IMR-90 (cell line): ENCODE results near the gene PLB1. TPM values are rescaled to one million over a fixed set of nuclear protein-coding genes. Genes with fewer than 3 reads are reported as not detected.

Experiments used
- ATAC-seq: fragments of 200-7000 bp; cut with Tn5 transposase; 2 replicates; pipeline ENCODE4 v1.9.1; 2020; ENCODE audit warnings: low read depth, mild to moderate bottlenecking, moderate library complexity
- BruUV-seq: library from RNA; stranded (reverse); fragments of 400-500 nt; replicated peaks from 2 replicates; lab custom pipeline; 2021; lab: Mats Ljungman, UMichigan
- CTCF ChIA-PET: fragments of 300-600 bp; formaldehyde crosslinking; extraction: SDS; loops from one replicate; lab custom pipeline; 2021; ENCODE audit warnings: antibody characterized with exemption; lab: Yijun Ruan, JAX
- POLR2A ChIA-PET: fragments of 300-600 bp; sonication (Branson Sonifier 250); formaldehyde crosslinking; loops from one replicate; lab custom pipeline; 2022; ENCODE audit warnings: antibody characterized with exemption; ENCODE audit not compliant: unreplicated experiment; lab: Charles Lee
- DNase-seq: peaks from one replicate; pipeline ENCODE4 v3.0.0; 2013
- H2AFZ ChIP-seq: replicated peaks from 2 replicates; pipeline ENCODE3; 2013; ENCODE audit warnings: low read length, mild to moderate bottlenecking; ENCODE audit not compliant: poor library complexity
- H2AK5ac ChIP-seq: 2 replicates; pipeline ENCODE4 v1.6.1; 2013; ENCODE audit warnings: low read depth, low read length, inconsistent platforms
- H2AK9ac ChIP-seq: replicated peaks from 2 replicates; pipeline ENCODE3; 2013; ENCODE audit warnings: mild to moderate bottlenecking, low read depth, low read length, moderate library complexity; ENCODE audit not compliant: poor library complexity
- H2BK120ac ChIP-seq: 2 replicates; pipeline ENCODE4 v1.6.1; 2013; ENCODE audit warnings: low read depth, low read length, inconsistent platforms
- H2BK15ac ChIP-seq: 3 replicates; pipeline ENCODE4 v1.6.1; 2013; ENCODE audit warnings: low read depth, low read length, inconsistent platforms
- H2BK20ac ChIP-seq: 2 replicates; pipeline ENCODE4 v1.6.1; 2013; ENCODE audit warnings: low read depth, mild to moderate bottlenecking, inconsistent platforms, low read length, moderate library complexity
- H2BK5ac ChIP-seq: 2 replicates; pipeline ENCODE4 v1.6.1; 2013; ENCODE audit warnings: mild to moderate bottlenecking, low read depth, low read length, inconsistent platforms; ENCODE audit not compliant: poor library complexity, severe bottlenecking
- H3K14ac ChIP-seq: replicated peaks from 2 replicates; pipeline ENCODE4 v1.6.1; 2013; ENCODE audit warnings: low read depth, low read length, inconsistent platforms
- H3K18ac ChIP-seq: 2 replicates; pipeline ENCODE4 v1.6.1; 2013; ENCODE audit warnings: low read depth, low read length, control low read depth
- H3K23ac ChIP-seq: 2 replicates; pipeline ENCODE4 v1.6.1; 2013; ENCODE audit warnings: low read depth, low read length, inconsistent platforms
- H3K27ac ChIP-seq: 2 replicates; pipeline ENCODE4 v1.5.1; 2013; ENCODE audit warnings: mild to moderate bottlenecking, control low read depth, low read length; ENCODE audit not compliant: insufficient read depth
- H3K27me3 ChIP-seq: 2 replicates; pipeline ENCODE4 v1.6.1; 2013; ENCODE audit warnings: low read length; ENCODE audit not compliant: control insufficient read depth, insufficient read depth
- H3K36me3 ChIP-seq: 2 replicates; pipeline ENCODE4 v1.6.1; 2013; ENCODE audit warnings: low read length, mixed read lengths; ENCODE audit not compliant: control insufficient read depth, insufficient read depth
- H3K4ac ChIP-seq: 2 replicates; pipeline ENCODE4 v1.6.1; 2013; ENCODE audit warnings: low read depth, low read length, inconsistent platforms
- H3K4me1 ChIP-seq: 2 replicates; pipeline ENCODE4 v1.6.1; 2013; ENCODE audit warnings: low read length, mixed read lengths; ENCODE audit not compliant: control insufficient read depth, insufficient read depth
- H3K4me2 ChIP-seq: 2 replicates; pipeline ENCODE4 v1.6.1; 2013; ENCODE audit warnings: low read depth, mild to moderate bottlenecking, control low read depth, low read length, moderate library complexity
- H3K4me3 ChIP-seq: 2 replicates; pipeline ENCODE4 v1.5.1; 2013; ENCODE audit warnings: low read depth, mild to moderate bottlenecking, control low read depth, low read length, moderate library complexity; ENCODE audit not compliant: insufficient read depth
- H3K56ac ChIP-seq: 2 replicates; pipeline ENCODE4 v1.6.1; 2013; ENCODE audit warnings: low read length, inconsistent platforms; ENCODE audit not compliant: insufficient read depth; ENCODE audit errors: extremely low read depth
- H3K79me1 ChIP-seq, 2 experiments: 2 replicates each; pipeline ENCODE4 v1.6.1; 2013; ENCODE audit warnings: low read length in 2 of 2, inconsistent platforms in 1 of 2, low read depth in 1 of 2
- H3K9ac ChIP-seq: 2 replicates; pipeline ENCODE4 v1.6.1; 2013; ENCODE audit warnings: low read depth, low read length, control low read depth
- H3K9me1 ChIP-seq: 2 replicates; pipeline ENCODE4 v1.6.1; 2013; ENCODE audit warnings: low read length, inconsistent platforms; ENCODE audit not compliant: insufficient read depth
- H3K9me3 ChIP-seq: 2 replicates; pipeline ENCODE4 v1.6.1; 2013; ENCODE audit warnings: low read length; ENCODE audit not compliant: control insufficient read depth, insufficient read depth
- H4K20me1 ChIP-seq: 2 replicates; pipeline ENCODE4 v1.6.1; 2013; ENCODE audit warnings: low read length, inconsistent platforms; ENCODE audit not compliant: insufficient read depth
- H4K5ac ChIP-seq: 2 replicates; pipeline ENCODE4 v1.6.1; 2013; ENCODE audit warnings: mild to moderate bottlenecking, low read depth, low read length, control low read depth
- H4K8ac ChIP-seq, 2 experiments: 2 replicates each; pipeline ENCODE4 v1.6.1; 2013; ENCODE audit warnings: low read depth in 2 of 2, low read length in 2 of 2, control low read depth in 1 of 2, inconsistent platforms in 1 of 2
- H4K91ac ChIP-seq: 2 replicates; pipeline ENCODE4 v1.6.1; 2013; ENCODE audit warnings: low read depth, low read length, inconsistent platforms; ENCODE audit not compliant: insufficient read depth
- BHLHE40 ChIP-seq: fragments of 150-350 bp; IDR thresholded peaks from 2 replicates; pipeline ENCODE4 v1.6.1; 2016; ENCODE audit warnings: mild to moderate bottlenecking, low read depth, low read length
- CEBPB ChIP-seq: IDR thresholded peaks from 2 replicates; pipeline ENCODE4 v1.6.1; 2012; ENCODE audit warnings: low read depth, low read length, improper control_type of control experiment
- CHD1 ChIP-seq: IDR thresholded peaks from 2 replicates; pipeline ENCODE4 v1.6.1; 2012; ENCODE audit warnings: low read depth, low read length, improper control_type of control experiment
- CTCF ChIP-seq: conservative IDR thresholded peaks from 2 replicates; pipeline ENCODE4 v1.5.1; 2012; ENCODE audit warnings: mild to moderate bottlenecking, low read depth, low read length, improper control_type of control experiment
- ELK1 ChIP-seq: fragments of 150-350 bp; IDR thresholded peaks from 2 replicates; pipeline ENCODE4 v1.6.1; 2016; ENCODE audit warnings: low read depth, mild to moderate bottlenecking, low read length, moderate library complexity, borderline replicate concordance
- FOS ChIP-seq: fragments of 150-350 bp; IDR thresholded peaks from 2 replicates; pipeline ENCODE4 v1.6.1; 2016; ENCODE audit warnings: low read depth, low read length
- MAFK ChIP-seq: IDR thresholded peaks from 2 replicates; pipeline ENCODE4 v1.6.1; 2012; ENCODE audit warnings: low read depth, low read length, improper control_type of control experiment
- MAZ ChIP-seq: IDR thresholded peaks from 2 replicates; pipeline ENCODE4 v1.6.1; 2012; ENCODE audit warnings: low read depth, mild to moderate bottlenecking, low read length, improper control_type of control experiment, moderate library complexity, borderline replicate concordance
- MXI1 ChIP-seq: IDR thresholded peaks from 2 replicates; pipeline ENCODE4 v1.6.1; 2012; ENCODE audit warnings: low read depth, mild to moderate bottlenecking, low read length, moderate library complexity, borderline replicate concordance
- NFE2L2 ChIP-seq: fragments of 150-350 bp; IDR thresholded peaks from 2 replicates; pipeline ENCODE4 v1.6.1; 2016; ENCODE audit warnings: low read depth, mild to moderate bottlenecking, low read length
- POLR2A ChIP-seq: IDR thresholded peaks from 2 replicates; pipeline ENCODE4 v1.6.1; 2012; ENCODE audit warnings: mild to moderate bottlenecking, low read depth, low read length
- RAD21 ChIP-seq: IDR thresholded peaks from 2 replicates; pipeline ENCODE4 v1.6.1; 2012; ENCODE audit warnings: low read length, improper control_type of control experiment
- RCOR1 ChIP-seq: IDR thresholded peaks from 2 replicates; pipeline ENCODE4 v1.6.1; 2012; ENCODE audit warnings: mild to moderate bottlenecking, low read length, improper control_type of control experiment; ENCODE audit not compliant: insufficient replicate concordance
- RFX5 ChIP-seq: IDR thresholded peaks from 2 replicates; pipeline ENCODE4 v1.8.0; 2012; ENCODE audit warnings: low read depth, mild to moderate bottlenecking, low read length, moderate library complexity
- SMC3 ChIP-seq: fragments of 150-350 bp; IDR thresholded peaks from 2 replicates; pipeline ENCODE4 v1.6.1; 2016; ENCODE audit warnings: low read depth, mild to moderate bottlenecking, antibody characterized with exemption, low read length, moderate library complexity
- USF2 ChIP-seq: fragments of 150-350 bp; IDR thresholded peaks from 2 replicates; pipeline ENCODE4 v1.6.1; 2017; ENCODE audit warnings: mild to moderate bottlenecking, antibody characterized with exemption, low read length, low read depth
- WGBS, 2 experiments: methylation state at CpG; one replicate each; pipeline versions ENCODE4 v1.1.5 to v1.1.7; 2013; ENCODE audit warnings: missing lambda C conversion rate in 2 of 2; ENCODE audit not compliant: insufficient read length in 1 of 2; ENCODE audit errors: extremely low coverage in 2 of 2; 5-methylcytosine and 5-hydroxymethylcytosine counted together
- dilution Hi-C: fragments of 300-500 bp; cut with HindIII; formaldehyde crosslinking; loops from one replicate; pipeline ENCODE4 v1.14.3; 2018; ENCODE audit warnings: low sequenced_read_pairs; ENCODE audit not compliant: unreplicated experiment
- in situ Hi-C: fragments of 300-500 bp; cut with MboI; formaldehyde crosslinking; loops from 3 replicates; pipeline ENCODE4 v1.14.3; 2019; ENCODE audit warnings: low sequenced_read_pairs, inconsistent platforms, mixed read lengths
- intact Hi-C: fragments of 100-400 bp; cut with micrococcal nuclease; formaldehyde crosslinking; loops from 2 replicates; pipeline ENCODE4 v1.10.0; 2022
- polyA plus RNA-seq, 3 experiments: library from polyadenylated mRNA; depleted of rRNA; stranded (reverse); fragments of >200 nt; gene quantifications; 2 replicates each; pipeline ENCODE4 v1.2.3, GENCODE V29; 2012; ENCODE audit warnings: low replicate concordance in 1 of 3
- total RNA-seq: library from RNA; depleted of rRNA; stranded (reverse); fragments of >200 nt; gene quantifications from 2 replicates; pipeline ENCODE4 v1.2.3, GENCODE V29; 2012

PLB1 gene
- total and polyA plus RNA-seq, 2 of the 4 experiments (the other 2 are of a cell fraction): 0.74 to 0.90 TPM

GRCh38 chr2:28632791-28633190 lies 136.9 kb downstream of the PLB1 start:
- dilution Hi-C loops: no loop called here
- no TSS peak for BruUV-seq
- no peak overlapping the region for H3K14ac ChIP-seq
- no peak overlapping the region for H2BK15ac ChIP-seq
- WGBS, 2 experiments: no CpG with 5 or more reads among the region's 6 CpGs
- H3K36me3 ChIP-seq: no peaks in the 10 kb centered on the region
- H2AK9ac ChIP-seq: peak overlapping the region; percentile 50
- no peak for TF ChIP-seq ELK1
- no peak for TF ChIP-seq USF2
- no peak for TF ChIP-seq MAFK
- no peak for TF ChIP-seq CTCF
- TF ChIP-seq FOS: no peak
- TF ChIP-seq CHD1: no peak
- TF ChIP-seq NFE2L2: no peak
- TF ChIP-seq RAD21: no peak
- no peak for TF ChIP-seq POLR2A
- TF ChIP-seq RFX5: no peak
- TF ChIP-seq MAZ: no peak
- no peak for TF ChIP-seq RCOR1
- no peak for TF ChIP-seq SMC3
- no peak for TF ChIP-seq CEBPB
- TF ChIP-seq MXI1: no peak
- no peak for TF ChIP-seq BHLHE40
- H3K4me2 ChIP-seq: no peak overlapping the region
- no peak overlapping the region for H3K18ac ChIP-seq
- peaks cover 16% of the 10 kb centered on the region for H3K9me1 ChIP-seq
- H2AK5ac ChIP-seq: peak overlapping the region; percentile 36; the same call in 1 of the 2 replicates
- no peak overlapping the region for H3K4me3 ChIP-seq
- H2BK20ac ChIP-seq: no peak overlapping the region
- no peak for ATAC-seq
- H3K27me3 ChIP-seq: no peaks in the 10 kb centered on the region
- no peaks in the 10 kb centered on the region for H3K79me1 ChIP-seq
- no peaks in the 10 kb centered on the region for H3K9me3 ChIP-seq
- no peak overlapping the region for H4K8ac ChIP-seq
- peak overlapping the region; percentile 29 for H2AFZ ChIP-seq
- no peaks in the 10 kb centered on the region for H4K20me1 ChIP-seq
- H3K23ac ChIP-seq: no peak overlapping the region
- CTCF ChIA-PET: no interaction called here
- H2BK5ac ChIP-seq: no peak overlapping the region
- no peak for DNase-seq
- in situ Hi-C loops: no loop called here
- intact Hi-C loops: no loop called here
- POLR2A ChIA-PET: no interaction called here
- H3K4ac ChIP-seq: no peak overlapping the region
- no peak overlapping the region for H3K27ac ChIP-seq
- no peak overlapping the region for H4K91ac ChIP-seq
- peaks cover 10% of the 10 kb centered on the region for H3K4me1 ChIP-seq
- H4K5ac ChIP-seq: no peak overlapping the region
- no peak overlapping the region for H2BK120ac ChIP-seq
- no peak overlapping the region for H3K56ac ChIP-seq
- H3K9ac ChIP-seq: no peak overlapping the region
